Gastrocnemius medialis (tissue), 4 donors: ENCODE data around the gene FBXL13. TPM values are rescaled to one million over a fixed set of nuclear protein-coding genes. Genes with fewer than 3 reads are reported as not detected.

Source experiments
- ATAC-seq, 2 donors: fragments of 150-250 bp; one replicate each; pipeline ENCODE4 v1.9.1; 2016
- DNase-seq, 2 donors: peaks; one replicate each; pipeline ENCODE4 v3.0.0-alpha.2; 2019
- H3K27ac ChIP-seq, 4 donors: fragments of 200-600 bp; sonication (generic); 1 replicate in 1 of 4; 2 replicates in 3 of 4; pipeline ENCODE4 v1.5.1; 2016 to 2018; ENCODE audit warnings: mild to moderate bottlenecking in 2 of 4, moderate library complexity in 1 of 4
- H3K27me3 ChIP-seq, 3 donors: fragments of 200-600 bp; sonication (generic) in 2 of 3; 1 replicate in 1 of 3; 2 replicates in 2 of 3; pipeline versions ENCODE4 v1.5.1 to v1.6.0; 2016 to 2019; ENCODE audit warnings: mild to moderate bottlenecking in 1 of 3, moderate library complexity in 1 of 3
- H3K36me3 ChIP-seq, 2 donors: fragments of 200-600 bp; sonication (generic) in 1 of 2; one replicate each; pipeline ENCODE4 v1.5.1; 2017 to 2018
- H3K4me1 ChIP-seq, 2 donors: fragments of 200-600 bp; sonication (generic) in 1 of 2; one replicate each; pipeline ENCODE4 v1.5.1; 2016 to 2017; ENCODE audit warnings: mild to moderate bottlenecking in 2 of 2
- H3K4me3 ChIP-seq, 4 donors: fragments of 200-600 bp; sonication (generic) in 3 of 4; 1 replicate in 1 of 4; 2 replicates in 3 of 4; pipeline ENCODE4 v1.5.1; 2016 to 2019; ENCODE audit warnings: mild to moderate bottlenecking in 2 of 4
- H3K9me3 ChIP-seq, 3 donors: fragments of 200-600 bp; sonication (generic) in 2 of 3; 1 replicate in 1 of 3; 2 replicates in 2 of 3; pipeline ENCODE4 v1.5.1; 2016 to 2019
- POLR2A ChIP-seq, 2 donors: fragments of 450-650 bp; IDR thresholded peaks; one replicate each; pipeline ENCODE4 v1.6.1; 2017; ENCODE audit warnings: antibody characterized with exemption in 2 of 2, mild to moderate bottlenecking in 2 of 2, moderate library complexity in 2 of 2
- in situ Hi-C, 4 donors: fragments of 200-750 bp; cut with MboI; loops; one replicate each; pipeline versions ENCODE4 v1.15.0 to v1.8.0; 2017; ENCODE audit warnings: low sequenced_read_pairs in 4 of 4
- intact Hi-C: fragments of 100-400 bp; cut with DNase I; formaldehyde crosslinking; loops from one replicate; pipeline ENCODE4 v1.15.1; 2023; ENCODE audit warnings: low total_unique reads
- total RNA-seq, 4 donors: library from RNA; depleted of rRNA; stranded (reverse); fragments of >200 nt; gene quantifications; one replicate each; pipeline versions ENCODE4 v1.1.0 to v1.2.3, GENCODE V29; 2016
- TF ChIP-seq, protein P1 (sequence below), 5 experiments: fragments of 450-650 bp in 3 of 5; fragments of 200-600 bp in 2 of 5; sonication (generic) in 2 of 5; IDR thresholded peaks in 4 of 5; conservative IDR thresholded peaks in 1 of 5; 1 replicate in 4 of 5; 2 replicates in 1 of 5; pipeline ENCODE4 v1.5.1; 2016 to 2019; ENCODE audit warnings: antibody characterized with exemption in 5 of 5, mild to moderate bottlenecking in 3 of 5, moderate library complexity in 3 of 5

FBXL13 gene
- total RNA-seq, 4 donors from 2014 or later: 0.26 TPM; not detected in 3

DNA sequence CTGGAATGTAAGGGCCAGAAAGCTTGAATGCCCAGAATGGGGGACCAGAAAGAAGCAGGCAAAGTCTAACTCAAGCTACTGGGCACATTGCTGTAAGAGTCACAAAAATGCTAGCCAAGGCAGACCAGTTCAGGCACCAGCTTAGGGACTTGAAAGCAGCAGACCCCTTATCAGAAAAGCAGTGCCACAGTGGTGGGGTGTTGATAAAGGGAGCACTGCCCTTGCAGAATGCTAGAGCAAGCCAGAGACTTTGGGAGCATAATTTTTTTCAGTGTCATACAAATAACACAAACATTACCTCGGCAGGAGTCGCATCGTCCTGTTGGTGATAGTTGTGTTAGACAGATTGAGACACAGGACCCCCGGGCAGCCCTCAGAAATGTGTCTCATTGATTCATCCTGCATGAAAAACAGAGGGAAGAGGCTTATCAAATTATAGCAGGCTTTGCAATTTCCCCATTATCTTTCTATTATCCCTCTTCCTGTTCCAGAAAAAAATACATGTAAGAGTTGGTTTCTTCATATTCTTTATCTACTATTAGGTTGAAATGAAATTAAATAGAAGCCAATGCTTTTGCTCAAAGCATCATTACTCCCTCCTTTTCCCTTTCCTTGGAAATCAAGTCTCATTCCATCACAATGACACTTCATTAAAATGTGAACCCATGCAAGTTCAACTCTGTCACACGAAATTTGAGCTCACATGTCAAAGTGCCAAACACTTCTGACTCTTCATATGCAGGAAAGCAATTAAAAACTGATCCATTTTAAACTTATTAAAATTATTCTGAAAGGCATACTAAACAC is 148.4 kb downstream of the FBXL13 start:
- in situ Hi-C loops (no loop called here), intact Hi-C loops (no loop called here)
- ATAC-seq (no peak), DNase-seq (no peak)
- Histone ChIP-seq H3K36me3 (no peaks in the 10 kb centered on the region), H3K27me3 (no peaks in the 10 kb centered on the region), H3K27ac (no peak overlapping the region), H3K9me3 (no peaks in the 10 kb centered on the region), H3K4me1 (no peaks in the 10 kb centered on the region), H3K4me3 (no peak overlapping the region)
- no peak for TF ChIP-seq POLR2A (IDR thresholded peaks at IDR 0.05)
- TF ChIP-seq, protein P1, sequence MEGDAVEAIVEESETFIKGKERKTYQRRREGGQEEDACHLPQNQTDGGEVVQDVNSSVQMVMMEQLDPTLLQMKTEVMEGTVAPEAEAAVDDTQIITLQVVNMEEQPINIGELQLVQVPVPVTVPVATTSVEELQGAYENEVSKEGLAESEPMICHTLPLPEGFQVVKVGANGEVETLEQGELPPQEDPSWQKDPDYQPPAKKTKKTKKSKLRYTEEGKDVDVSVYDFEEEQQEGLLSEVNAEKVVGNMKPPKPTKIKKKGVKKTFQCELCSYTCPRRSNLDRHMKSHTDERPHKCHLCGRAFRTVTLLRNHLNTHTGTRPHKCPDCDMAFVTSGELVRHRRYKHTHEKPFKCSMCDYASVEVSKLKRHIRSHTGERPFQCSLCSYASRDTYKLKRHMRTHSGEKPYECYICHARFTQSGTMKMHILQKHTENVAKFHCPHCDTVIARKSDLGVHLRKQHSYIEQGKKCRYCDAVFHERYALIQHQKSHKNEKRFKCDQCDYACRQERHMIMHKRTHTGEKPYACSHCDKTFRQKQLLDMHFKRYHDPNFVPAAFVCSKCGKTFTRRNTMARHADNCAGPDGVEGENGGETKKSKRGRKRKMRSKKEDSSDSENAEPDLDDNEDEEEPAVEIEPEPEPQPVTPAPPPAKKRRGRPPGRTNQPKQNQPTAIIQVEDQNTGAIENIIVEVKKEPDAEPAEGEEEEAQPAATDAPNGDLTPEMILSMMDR (IDR thresholded peaks at IDR 0.05 in 4 of 5, conservative IDR thresholded peaks at IDR 0.05 in 1 of 5): no peak

DNA sequence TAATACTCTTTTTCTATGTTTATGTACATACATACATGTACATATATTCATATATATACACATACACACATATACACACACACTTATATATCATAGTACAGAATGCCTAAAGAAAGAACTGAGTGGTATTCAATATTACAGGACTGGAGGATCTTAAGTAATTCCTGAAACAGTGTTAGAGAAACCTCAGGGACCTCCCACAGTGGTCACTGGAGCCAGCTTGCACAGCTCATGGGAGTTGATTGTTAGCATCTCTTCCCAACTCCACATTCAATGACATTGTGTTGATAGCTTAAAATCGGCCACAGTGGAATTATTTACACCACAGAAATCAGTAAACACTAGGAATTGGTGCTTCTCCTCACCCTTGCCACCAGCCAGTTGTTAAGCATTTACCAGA is 155.8 kb downstream of the FBXL13 start:
- DNase-seq: no peak
- no peak for ATAC-seq
- H3K9me3 ChIP-seq: no peaks in the 10 kb centered on the region
- in situ Hi-C loops (no loop called here), intact Hi-C loops (no loop called here)
- no peak overlapping the region for H3K4me3 ChIP-seq
- TF ChIP-seq POLR2A (IDR thresholded peaks at IDR 0.05): no peak
- TF ChIP-seq, protein P1 (IDR thresholded peaks at IDR 0.05 in 4 of 5, conservative IDR thresholded peaks at IDR 0.05 in 1 of 5): no peak
- H3K36me3 ChIP-seq: no peaks in the 10 kb centered on the region
- no peaks in the 10 kb centered on the region for H3K27me3 ChIP-seq
- H3K27ac ChIP-seq: no peak overlapping the region
- H3K4me1 ChIP-seq: peaks cover 6 to 14% of the 10 kb centered on the region in 2 donors

DNA sequence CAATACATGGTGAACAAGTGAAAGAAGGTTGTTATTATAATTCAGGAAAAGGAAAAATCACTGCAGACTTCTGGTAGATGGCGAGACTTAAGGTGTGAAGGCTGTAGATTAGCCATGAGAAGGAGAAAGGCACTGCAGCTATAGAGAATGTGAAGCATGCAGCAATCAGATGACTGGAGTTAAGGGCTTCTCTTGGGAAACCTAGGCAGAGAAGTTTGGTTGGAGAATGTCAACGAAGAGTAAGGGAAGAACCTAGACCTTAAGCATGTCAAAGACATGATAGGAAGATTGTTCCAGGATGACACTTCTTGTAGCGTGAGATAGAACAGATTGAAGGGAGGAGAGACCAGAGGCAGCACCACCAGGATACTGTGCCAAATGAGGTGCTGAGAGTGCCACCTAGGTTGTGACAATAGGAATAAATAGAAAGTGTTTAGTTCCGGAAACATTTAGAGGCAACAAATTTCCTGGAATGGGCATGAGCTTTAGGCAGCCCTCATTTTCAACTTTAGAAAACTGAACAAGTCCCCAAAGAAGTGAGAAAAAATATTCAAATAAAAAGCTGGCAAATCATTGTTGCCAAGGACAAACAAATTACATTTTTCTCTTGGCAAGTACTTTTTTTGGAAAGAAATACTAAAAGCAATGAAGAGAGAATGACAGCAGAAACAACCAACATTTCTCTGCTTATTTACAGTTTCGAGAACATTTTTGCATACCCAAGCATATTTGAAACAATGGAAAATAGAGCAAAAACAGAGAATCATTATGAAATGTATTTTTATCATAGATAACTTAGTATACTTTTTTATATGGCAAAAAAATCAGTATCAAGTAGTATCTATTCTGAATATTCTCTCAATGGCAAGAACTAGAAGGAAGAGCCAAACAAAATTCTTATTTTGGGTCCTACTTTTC is 156.9 kb downstream of the FBXL13 start:
- Histone ChIP-seq H3K36me3 (no peaks in the 10 kb centered on the region), H3K27ac (no peak overlapping the region), H3K27me3 (no peaks in the 10 kb centered on the region), H3K4me1 (peaks cover 14 to 18% of the 10 kb centered on the region in 2 donors), H3K9me3 (no peaks in the 10 kb centered on the region), H3K4me3 (no peak overlapping the region)
- DNase-seq (no peak), ATAC-seq (peak in 1 of 2 donors; percentile 23)
- no peak for TF ChIP-seq POLR2A (IDR thresholded peaks at IDR 0.05)
- TF ChIP-seq, protein P1 (IDR thresholded peaks at IDR 0.05 in 4 of 5, conservative IDR thresholded peaks at IDR 0.05 in 1 of 5): no peak
- in situ Hi-C loops: no loop called here
- intact Hi-C loops: no loop called here

DNA sequence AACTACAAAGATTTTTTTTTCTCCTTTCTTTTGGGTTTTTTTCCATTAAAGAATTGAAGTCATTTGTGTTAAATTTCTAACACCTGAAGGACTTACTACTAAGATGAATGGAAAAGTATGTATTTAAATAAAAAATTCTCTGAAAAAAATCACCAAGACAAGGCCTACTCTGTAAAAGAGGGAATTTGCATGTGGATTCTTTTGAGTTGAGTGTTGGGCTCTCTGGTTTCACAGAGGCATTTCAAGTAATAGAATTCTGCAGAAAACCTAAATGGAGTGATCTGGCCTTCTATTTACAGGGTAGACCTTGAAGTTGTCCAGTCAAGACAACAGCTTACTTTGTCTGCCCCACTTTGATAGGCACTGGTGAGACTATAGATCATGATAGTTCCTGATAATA is 157.7 kb downstream of the FBXL13 start:
- H3K36me3 ChIP-seq: no peaks in the 10 kb centered on the region
- intact Hi-C loops: no loop called here
- no peak overlapping the region for H3K27ac ChIP-seq
- no peak overlapping the region for H3K4me3 ChIP-seq
- peaks cover 18 to 21% of the 10 kb centered on the region in 2 donors for H3K4me1 ChIP-seq
- no peaks in the 10 kb centered on the region for H3K9me3 ChIP-seq
- DNase-seq (no peak), ATAC-seq (no peak)
- no peak for TF ChIP-seq POLR2A (IDR thresholded peaks at IDR 0.05)
- TF ChIP-seq, protein P1 (IDR thresholded peaks at IDR 0.05 in 4 of 5, conservative IDR thresholded peaks at IDR 0.05 in 1 of 5): no peak
- in situ Hi-C loops: no loop called here
- H3K27me3 ChIP-seq: no peaks in the 10 kb centered on the region
